PFSK-1 (cell line): ENCODE data around the gene RAP2C.

Experiments
- FOXP2 ChIP-seq: optimal IDR thresholded peaks from 2 replicates; pipeline ENCODE3; 2011; ENCODE audit warnings: borderline replicate concordance, control low read depth, inconsistent platforms; ENCODE audit not compliant: insufficient read depth; ENCODE audit errors: extremely low read length, extremely low read depth
- POLR2AphosphoS5 ChIP-seq: IDR thresholded peaks from 2 replicates; pipeline ENCODE4 v1.6.1; 2012; ENCODE audit warnings: low read depth, mild to moderate bottlenecking, control low read depth, low read length, moderate library complexity
- SIN3A ChIP-seq: IDR thresholded peaks from 2 replicates; pipeline ENCODE4 v1.6.1; 2012; ENCODE audit warnings: mild to moderate bottlenecking, low read length, moderate library complexity, borderline replicate concordance; ENCODE audit not compliant: insufficient read depth
- TAF1 ChIP-seq: IDR thresholded peaks from 2 replicates; pipeline ENCODE4 v1.6.1; 2012; ENCODE audit warnings: low read length, control low read depth, borderline replicate concordance; ENCODE audit not compliant: insufficient read depth
- TF ChIP-seq, protein P1 (sequence below), 2 experiments: IDR thresholded peaks; 2 replicates each; pipeline versions ENCODE4 v1.6.1 to v1.8.0; 2011 to 2012; ENCODE audit warnings: low read depth in 2 of 2, low read length in 2 of 2, control low read depth in 1 of 2, inconsistent platforms in 1 of 2, mild to moderate bottlenecking in 1 of 2, moderate library complexity in 1 of 2; ENCODE audit not compliant: insufficient read depth in 1 of 2

Gene RAP2C

DNA sequence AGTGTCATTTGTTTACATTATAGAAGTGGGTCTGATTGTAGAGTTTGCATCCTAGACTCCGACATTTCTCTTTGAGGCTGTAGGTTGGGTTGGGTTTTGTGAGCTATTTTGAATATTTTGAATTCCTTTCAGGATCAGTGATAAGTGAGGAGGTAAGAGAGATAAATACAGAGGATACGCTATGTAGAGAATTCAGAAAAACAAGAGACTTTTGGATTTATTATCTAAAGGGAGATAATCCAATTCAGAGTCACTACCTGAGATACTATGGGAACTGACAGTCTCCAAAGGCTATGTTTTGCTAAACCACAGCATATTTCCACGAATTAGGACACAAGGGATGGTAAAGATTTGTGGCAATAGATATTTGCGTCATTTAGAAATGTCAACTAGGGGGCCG lies 16.9 kb upstream of the RAP2C start:
- TF ChIP-seq, protein P1, sequence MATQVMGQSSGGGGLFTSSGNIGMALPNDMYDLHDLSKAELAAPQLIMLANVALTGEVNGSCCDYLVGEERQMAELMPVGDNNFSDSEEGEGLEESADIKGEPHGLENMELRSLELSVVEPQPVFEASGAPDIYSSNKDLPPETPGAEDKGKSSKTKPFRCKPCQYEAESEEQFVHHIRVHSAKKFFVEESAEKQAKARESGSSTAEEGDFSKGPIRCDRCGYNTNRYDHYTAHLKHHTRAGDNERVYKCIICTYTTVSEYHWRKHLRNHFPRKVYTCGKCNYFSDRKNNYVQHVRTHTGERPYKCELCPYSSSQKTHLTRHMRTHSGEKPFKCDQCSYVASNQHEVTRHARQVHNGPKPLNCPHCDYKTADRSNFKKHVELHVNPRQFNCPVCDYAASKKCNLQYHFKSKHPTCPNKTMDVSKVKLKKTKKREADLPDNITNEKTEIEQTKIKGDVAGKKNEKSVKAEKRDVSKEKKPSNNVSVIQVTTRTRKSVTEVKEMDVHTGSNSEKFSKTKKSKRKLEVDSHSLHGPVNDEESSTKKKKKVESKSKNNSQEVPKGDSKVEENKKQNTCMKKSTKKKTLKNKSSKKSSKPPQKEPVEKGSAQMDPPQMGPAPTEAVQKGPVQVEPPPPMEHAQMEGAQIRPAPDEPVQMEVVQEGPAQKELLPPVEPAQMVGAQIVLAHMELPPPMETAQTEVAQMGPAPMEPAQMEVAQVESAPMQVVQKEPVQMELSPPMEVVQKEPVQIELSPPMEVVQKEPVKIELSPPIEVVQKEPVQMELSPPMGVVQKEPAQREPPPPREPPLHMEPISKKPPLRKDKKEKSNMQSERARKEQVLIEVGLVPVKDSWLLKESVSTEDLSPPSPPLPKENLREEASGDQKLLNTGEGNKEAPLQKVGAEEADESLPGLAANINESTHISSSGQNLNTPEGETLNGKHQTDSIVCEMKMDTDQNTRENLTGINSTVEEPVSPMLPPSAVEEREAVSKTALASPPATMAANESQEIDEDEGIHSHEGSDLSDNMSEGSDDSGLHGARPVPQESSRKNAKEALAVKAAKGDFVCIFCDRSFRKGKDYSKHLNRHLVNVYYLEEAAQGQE (IDR thresholded peaks at IDR 0.05; ENCODE audit: insufficient read depth in 1 of 2, low read depth in 2 of 2, low read length in 2 of 2): no peak
- TF ChIP-seq TAF1: no peak
- no peak for TF ChIP-seq SIN3A
- TF ChIP-seq FOXP2: no peak
- no peak for TF ChIP-seq POLR2AphosphoS5

DNA sequence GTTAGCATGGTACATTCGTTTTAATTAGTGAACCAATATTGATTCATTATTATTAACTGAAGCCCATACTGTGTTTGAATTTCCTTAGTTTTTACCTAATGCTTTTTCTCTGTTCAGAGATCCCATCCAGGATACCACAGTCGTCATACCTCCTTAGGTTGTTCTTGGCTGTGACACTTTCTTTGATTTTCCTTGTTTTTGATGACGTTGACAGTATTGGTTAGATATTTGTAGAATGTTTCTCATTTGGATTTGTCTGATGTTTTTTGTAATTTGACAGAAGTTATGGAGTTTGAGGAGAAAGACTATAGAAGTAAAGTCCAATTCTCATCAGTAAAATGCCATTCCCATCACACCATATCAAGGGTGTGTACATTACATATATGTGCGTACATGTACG lies 16.2 kb upstream of the RAP2C start:
- TF ChIP-seq POLR2AphosphoS5 (no peak), SIN3A (no peak), FOXP2 (no peak), TAF1 (no peak)
- TF ChIP-seq, protein P1 (IDR thresholded peaks at IDR 0.05; ENCODE audit: insufficient read depth in 1 of 2, low read depth in 2 of 2, low read length in 2 of 2): no peak

DNA sequence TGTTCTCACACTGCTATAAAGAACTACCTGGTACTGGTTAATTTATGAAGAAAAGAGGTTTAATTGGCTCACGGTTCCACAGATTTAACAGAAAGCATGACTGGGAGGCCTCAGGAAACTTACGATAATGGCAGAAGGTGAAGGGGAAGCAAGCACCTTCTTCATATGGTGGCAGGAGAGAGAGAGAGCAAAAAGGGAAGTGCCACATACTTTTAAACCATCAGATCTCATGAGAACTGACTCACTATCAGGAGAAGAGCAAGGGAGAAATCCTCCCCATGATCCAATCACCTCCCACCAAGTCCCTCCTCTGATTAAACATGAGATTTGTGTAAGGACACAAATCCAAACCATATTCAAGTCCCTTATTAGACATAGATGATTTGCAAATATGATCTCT lies 12.3 kb upstream of the RAP2C start:
- TF ChIP-seq SIN3A (no peak), POLR2AphosphoS5 (no peak), TAF1 (no peak), FOXP2 (no peak)
- TF ChIP-seq, protein P1 (IDR thresholded peaks at IDR 0.05; ENCODE audit: insufficient read depth in 1 of 2, low read depth in 2 of 2, low read length in 2 of 2): no peak

DNA sequence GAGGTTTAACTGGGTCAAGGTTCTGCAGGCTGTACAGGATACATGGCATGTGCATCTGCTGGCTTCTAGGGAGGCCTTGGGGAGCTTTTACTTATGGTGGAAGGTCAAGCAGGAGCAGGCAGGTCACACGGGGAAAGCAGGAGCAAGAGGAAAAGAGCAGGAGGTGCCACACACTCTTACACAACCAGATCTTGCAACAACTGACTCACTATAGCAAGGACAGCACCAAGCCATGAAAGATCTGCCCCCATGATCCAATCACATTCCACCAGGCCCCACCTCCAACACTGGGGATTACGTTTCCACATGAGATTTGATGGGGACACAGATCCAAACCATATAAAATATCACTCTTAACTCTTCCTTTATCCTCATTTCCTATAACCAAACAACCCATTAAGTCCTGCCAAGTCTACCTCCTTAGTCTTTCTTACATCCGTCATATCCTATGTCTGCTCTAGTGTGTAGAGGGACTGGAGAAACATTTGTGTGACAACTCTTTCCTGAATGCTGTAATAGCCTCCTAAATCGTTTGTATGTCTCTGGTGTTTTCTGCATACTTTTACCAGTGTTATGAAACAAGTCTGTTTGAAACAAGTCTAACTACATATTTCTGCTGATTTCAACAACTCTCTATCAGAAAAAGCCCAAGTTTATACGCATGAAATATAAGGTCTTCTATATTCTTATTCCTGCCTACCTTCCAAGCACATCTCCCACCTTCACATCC lies 8.3 kb upstream of the RAP2C start:
- TF ChIP-seq TAF1 (no peak), SIN3A (no peak), POLR2AphosphoS5 (no peak), FOXP2 (no peak)
- TF ChIP-seq, protein P1 (IDR thresholded peaks at IDR 0.05; ENCODE audit: insufficient read depth in 1 of 2, low read depth in 2 of 2, low read length in 2 of 2): no peak

DNA sequence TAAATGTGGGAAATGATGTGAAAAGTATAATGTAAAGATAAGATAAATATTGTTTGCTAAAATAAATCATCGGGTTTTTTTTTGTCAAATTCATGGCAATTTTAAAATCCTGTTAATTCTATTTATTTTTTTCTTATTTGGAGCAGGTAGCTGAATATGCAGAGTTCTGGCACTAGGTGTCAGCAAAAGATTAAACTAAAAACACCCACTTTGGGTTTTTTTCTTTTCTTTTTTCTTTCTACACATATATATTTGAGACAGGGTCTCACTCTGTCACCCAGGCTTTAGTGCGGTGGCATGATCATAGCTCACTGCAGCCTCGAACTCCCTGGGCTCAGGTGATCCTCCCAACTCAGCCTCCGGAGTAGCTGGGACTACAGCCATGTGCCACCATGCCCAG lies 6.9 kb upstream of the RAP2C start:
- TF ChIP-seq SIN3A (no peak), TAF1 (no peak), POLR2AphosphoS5 (no peak), FOXP2 (no peak)
